ENCODE data around the gene CWF19L1.
"Not testable (repeated sequence)": the region's sequence is repeated elsewhere in the genome, so short reads cannot be mapped to it uniquely, and the experiment has no call there.

The CWF19L1 gene

GRCh38 chr10:100267239-100268104 is at the start of gene CWF19L1:
Gene CWF19L1 (minus strand): TSS chr10:100267638. CDS start chr10:100267593, 45 bp downstream.
- H3K36me3 ChIP-seq (ENCODE audit: insufficient read depth, low read length): no peaks in the 10 kb centered on the region
- peaks cover 2% of the 10 kb centered on the region for H3K9me3 ChIP-seq (ENCODE audit: low read length)
- peak within 1 kb of the TSS; percentile 77 for H2AFZ ChIP-seq (ENCODE audit: low read depth, low read length)
- peaks cover 5% of the 10 kb centered on the region for H3K4me1 ChIP-seq (ENCODE audit: insufficient read depth, low read length)
- H3K27me3 ChIP-seq (ENCODE audit: insufficient read depth, low read length): no peaks in the 10 kb centered on the region
- peak within 1 kb of the TSS; percentile 82 for H3K4me3 ChIP-seq (ENCODE audit: low read length)

- Histone ChIP-seq H3K9me3 (ENCODE audit: low read length) (no peaks in the 10 kb centered on the region), H3K36me3 (ENCODE audit: insufficient read depth, low read length) (no peaks in the 10 kb centered on the region), H3K27me3 (ENCODE audit: insufficient read depth, low read length) (peaks cover 13% of the 10 kb centered on the region), H3K4me3 (ENCODE audit: low read length) (no peak overlapping the region), H2AFZ (ENCODE audit: low read depth, low read length) (no peak overlapping the region), H3K4me1 (ENCODE audit: insufficient read depth, low read length) (no peaks in the 10 kb centered on the region)
Observed at GRCh38 chr10:100315615-100316014, 48.2 kb upstream of the CWF19L1 start.

- H3K9me3 ChIP-seq (ENCODE audit: low read length): no peaks in the 10 kb centered on the region
- H2AFZ ChIP-seq (ENCODE audit: low read depth, low read length): no peak overlapping the region
- H3K4me3 ChIP-seq (ENCODE audit: low read length): no peak overlapping the region
- no peaks in the 10 kb centered on the region for H3K4me1 ChIP-seq (ENCODE audit: insufficient read depth, low read length)
- peaks cover 11% of the 10 kb centered on the region for H3K27me3 ChIP-seq (ENCODE audit: insufficient read depth, low read length)
- no peaks in the 10 kb centered on the region for H3K36me3 ChIP-seq (ENCODE audit: insufficient read depth, low read length)
Observed at GRCh38 chr10:100311298-100311697, 43.9 kb upstream of the CWF19L1 start.

GRCh38 chr10:100307684-100308083 is 40.2 kb upstream of the CWF19L1 start:
- Histone ChIP-seq H3K9me3 (ENCODE audit: low read length) (no peaks in the 10 kb centered on the region), H2AFZ (ENCODE audit: low read depth, low read length) (no peak overlapping the region), H3K4me1 (ENCODE audit: insufficient read depth, low read length) (no peaks in the 10 kb centered on the region), H3K27me3 (ENCODE audit: insufficient read depth, low read length) (peaks cover 7% of the 10 kb centered on the region), H3K4me3 (ENCODE audit: low read length) (no peak overlapping the region), H3K36me3 (ENCODE audit: insufficient read depth, low read length) (no peaks in the 10 kb centered on the region)

- peaks cover 5% of the 10 kb centered on the region for H3K27me3 ChIP-seq (ENCODE audit: insufficient read depth, low read length)
- H3K4me3 ChIP-seq (ENCODE audit: low read length): no peak overlapping the region
- no peak overlapping the region for H2AFZ ChIP-seq (ENCODE audit: low read depth, low read length)
- H3K4me1 ChIP-seq (ENCODE audit: insufficient read depth, low read length): no peaks in the 10 kb centered on the region
- no peaks in the 10 kb centered on the region for H3K9me3 ChIP-seq (ENCODE audit: low read length)
- no peaks in the 10 kb centered on the region for H3K36me3 ChIP-seq (ENCODE audit: insufficient read depth, low read length)
Observed at GRCh38 chr10:100306861-100307260, 39.4 kb upstream of the CWF19L1 start.

- no peaks in the 10 kb centered on the region for H3K36me3 ChIP-seq (ENCODE audit: insufficient read depth, low read length)
- no peaks in the 10 kb centered on the region for H3K9me3 ChIP-seq (ENCODE audit: low read length)
- H2AFZ ChIP-seq (ENCODE audit: low read depth, low read length): no peak overlapping the region
- no peak overlapping the region for H3K4me3 ChIP-seq (ENCODE audit: low read length)
- H3K4me1 ChIP-seq (ENCODE audit: insufficient read depth, low read length): peaks cover 16% of the 10 kb centered on the region
- H3K27me3 ChIP-seq (ENCODE audit: insufficient read depth, low read length): peaks cover 2% of the 10 kb centered on the region
Observed at GRCh38 chr10:100304414-100304813, 37.0 kb upstream of the CWF19L1 start.

- H3K9me3 ChIP-seq (ENCODE audit: low read length): no peaks in the 10 kb centered on the region
- H3K27me3 ChIP-seq (ENCODE audit: insufficient read depth, low read length): peaks cover 2% of the 10 kb centered on the region
- H3K4me3 ChIP-seq (ENCODE audit: low read length): no peak overlapping the region
- no peak overlapping the region for H2AFZ ChIP-seq (ENCODE audit: low read depth, low read length)
- no peaks in the 10 kb centered on the region for H3K36me3 ChIP-seq (ENCODE audit: insufficient read depth, low read length)
- H3K4me1 ChIP-seq (ENCODE audit: insufficient read depth, low read length): peaks cover 18% of the 10 kb centered on the region
Observed at GRCh38 chr10:100303724-100304319, 36.4 kb upstream of the CWF19L1 start.

- not testable (repeated sequence) for H3K4me3 ChIP-seq (ENCODE audit: low read length); H3K9me3 ChIP-seq (ENCODE audit: low read length); H3K36me3 ChIP-seq (ENCODE audit: insufficient read depth, low read length); H2AFZ ChIP-seq (ENCODE audit: low read depth, low read length); H3K27me3 ChIP-seq (ENCODE audit: insufficient read depth, low read length)
- H3K4me1 ChIP-seq (ENCODE audit: insufficient read depth, low read length): peaks cover 18% of the 10 kb centered on the region
Observed at GRCh38 chr10:100301123-100301522, 33.7 kb upstream of the CWF19L1 start.

- no peak overlapping the region for H2AFZ ChIP-seq (ENCODE audit: low read depth, low read length)
- H3K9me3 ChIP-seq (ENCODE audit: low read length): peaks cover 5% of the 10 kb centered on the region
- H3K4me3 ChIP-seq (ENCODE audit: low read length): no peak overlapping the region
- peaks cover 11% of the 10 kb centered on the region for H3K27me3 ChIP-seq (ENCODE audit: insufficient read depth, low read length)
- H3K36me3 ChIP-seq (ENCODE audit: insufficient read depth, low read length): no peaks in the 10 kb centered on the region
- H3K4me1 ChIP-seq (ENCODE audit: insufficient read depth, low read length): peaks cover 18% of the 10 kb centered on the region
Observed at GRCh38 chr10:100297242-100297641, 29.8 kb upstream of the CWF19L1 start.

GRCh38 chr10:100293066-100293465 is 25.6 kb upstream of the CWF19L1 start:
- no peaks in the 10 kb centered on the region for H3K36me3 ChIP-seq (ENCODE audit: insufficient read depth, low read length)
- H3K27me3 ChIP-seq (ENCODE audit: insufficient read depth, low read length): peaks cover 23% of the 10 kb centered on the region
- no peak overlapping the region for H2AFZ ChIP-seq (ENCODE audit: low read depth, low read length)
- no peak overlapping the region for H3K4me3 ChIP-seq (ENCODE audit: low read length)
- H3K9me3 ChIP-seq (ENCODE audit: low read length): peaks cover 4% of the 10 kb centered on the region
- H3K4me1 ChIP-seq (ENCODE audit: insufficient read depth, low read length): no peaks in the 10 kb centered on the region

GRCh38 chr10:100292300-100292699 is 24.9 kb upstream of the CWF19L1 start:
- peaks cover 20% of the 10 kb centered on the region for H3K27me3 ChIP-seq (ENCODE audit: insufficient read depth, low read length)
- H3K4me1 ChIP-seq (ENCODE audit: insufficient read depth, low read length); H3K9me3 ChIP-seq (ENCODE audit: low read length); H2AFZ ChIP-seq (ENCODE audit: low read depth, low read length); H3K36me3 ChIP-seq (ENCODE audit: insufficient read depth, low read length); H3K4me3 ChIP-seq (ENCODE audit: low read length): not testable (repeated sequence)

- Histone ChIP-seq H3K27me3 (ENCODE audit: insufficient read depth, low read length) (peaks cover 20% of the 10 kb centered on the region), H3K9me3 (ENCODE audit: low read length) (no peaks in the 10 kb centered on the region), H3K4me1 (ENCODE audit: insufficient read depth, low read length) (peaks cover 3% of the 10 kb centered on the region), H3K4me3 (ENCODE audit: low read length) (no peak overlapping the region), H3K36me3 (ENCODE audit: insufficient read depth, low read length) (no peaks in the 10 kb centered on the region), H2AFZ (ENCODE audit: low read depth, low read length) (no peak overlapping the region)
Observed at GRCh38 chr10:100291356-100291755, 23.9 kb upstream of the CWF19L1 start.

GRCh38 chr10:100289641-100290040 is 22.2 kb upstream of the CWF19L1 start:
- Histone ChIP-seq H3K36me3 (ENCODE audit: insufficient read depth, low read length) (no peaks in the 10 kb centered on the region), H3K27me3 (ENCODE audit: insufficient read depth, low read length) (peaks cover 20% of the 10 kb centered on the region), H3K4me1 (ENCODE audit: insufficient read depth, low read length) (peaks cover 16% of the 10 kb centered on the region), H3K9me3 (ENCODE audit: low read length) (no peaks in the 10 kb centered on the region), H2AFZ (ENCODE audit: low read depth, low read length) (no peak overlapping the region), H3K4me3 (ENCODE audit: low read length) (no peak overlapping the region)
